HepG2 (cell line): ENCODE measurements around the gene GALP. TPM values are rescaled to one million over a fixed set of nuclear protein-coding genes. Genes with fewer than 3 reads are reported as not detected.
A peak's percentile ranks its signal among the peaks of the same experiment; 100 is the strongest.

Source experiments
- ATF3 ChIP-seq: sonication (generic); formaldehyde crosslinking; IDR thresholded peaks from 2 replicates; pipeline ENCODE4 v1.4.0; 2020; ENCODE audit warnings: missing genetic modification reagents
- CCDC6 ChIP-seq: sonication (generic); formaldehyde crosslinking; IDR thresholded peaks from 2 replicates; pipeline ENCODE4 v1.8.1; 2022; ENCODE audit warnings: mild to moderate bottlenecking, missing genetic modification reagents, moderate library complexity
- EHMT2 ChIP-seq: fragments of 200-600 bp; sonication (generic); IDR thresholded peaks from 2 replicates; pipeline ENCODE4 v1.7.0; 2017; ENCODE audit warnings: antibody characterized with exemption, low read depth, low read length, borderline replicate concordance
- ELF3 ChIP-seq: IDR thresholded peaks from 2 replicates; pipeline ENCODE4 v1.6.1; 2016; ENCODE audit warnings: missing genetic modification reagents, missing compliant biosample characterization
- GTF3A ChIP-seq: sonication (generic); formaldehyde crosslinking; conservative IDR thresholded peaks from 2 replicates; pipeline ENCODE4 v1.4.0; 2020; ENCODE audit warnings: mild to moderate bottlenecking, missing genetic modification reagents
- HIC2 ChIP-seq: sonication (generic); formaldehyde crosslinking; IDR thresholded peaks from 2 replicates; pipeline ENCODE4 v1.9.0; 2022; ENCODE audit warnings: low read depth, missing genetic modification reagents
- MED13 ChIP-seq: sonication (generic); formaldehyde crosslinking; IDR thresholded peaks from 2 replicates; pipeline ENCODE4 v1.5.0; 2020; ENCODE audit warnings: missing genetic modification reagents
- POGZ ChIP-seq: sonication (generic); formaldehyde crosslinking; IDR thresholded peaks from 2 replicates; pipeline ENCODE4 v1.4.0; 2020; ENCODE audit warnings: mild to moderate bottlenecking, missing genetic modification reagents
- POLR2AphosphoS5 ChIP-seq: IDR thresholded peaks from 2 replicates; pipeline ENCODE4 v1.6.1; 2012; ENCODE audit warnings: low read depth, low read length
- PREB ChIP-seq: sonication (generic); formaldehyde crosslinking; IDR thresholded peaks from 2 replicates; pipeline ENCODE4 v1.4.0; 2020; ENCODE audit warnings: missing genetic modification reagents
- RFX1 ChIP-seq: fragments of 450-650 bp; IDR thresholded peaks from 2 replicates; pipeline ENCODE4 v1.6.1; 2017
- SSRP1 ChIP-seq: IDR thresholded peaks from 2 replicates; pipeline ENCODE4 v1.6.1; 2016; ENCODE audit warnings: control low read depth
- TFDP2 ChIP-seq: sonication (generic); formaldehyde crosslinking; IDR thresholded peaks from 2 replicates; pipeline ENCODE4 v1.4.0; 2020; ENCODE audit warnings: missing genetic modification reagents
- TMF1 ChIP-seq: sonication (generic); formaldehyde crosslinking; IDR thresholded peaks from 2 replicates; pipeline ENCODE4 v1.8.1; 2022; ENCODE audit warnings: low read depth, missing genetic modification reagents
- TRAFD1 ChIP-seq: sonication (generic); formaldehyde crosslinking; IDR thresholded peaks from 2 replicates; pipeline ENCODE4 v1.5.1; 2020; ENCODE audit warnings: missing genetic modification reagents, mild to moderate bottlenecking, borderline replicate concordance
- YEATS4 ChIP-seq: sonication (generic); formaldehyde crosslinking; IDR thresholded peaks from 2 replicates; pipeline ENCODE4 v1.4.0; 2020; ENCODE audit warnings: missing genetic modification reagents, borderline replicate concordance
- ZKSCAN1 ChIP-seq: fragments of 150-350 bp; IDR thresholded peaks from 2 replicates; pipeline ENCODE4 v1.6.1; 2014; ENCODE audit warnings: low read length
- ZMAT5 ChIP-seq: sonication (generic); formaldehyde crosslinking; IDR thresholded peaks from 2 replicates; pipeline ENCODE4 v1.5.0; 2020; ENCODE audit warnings: mild to moderate bottlenecking, low read depth, missing genetic modification reagents, borderline replicate concordance
- ZNF232 ChIP-seq: sonication (generic); formaldehyde crosslinking; IDR thresholded peaks from 2 replicates; pipeline ENCODE4 v1.4.0; 2020; ENCODE audit warnings: missing genetic modification reagents, borderline replicate concordance
- ZNF251 ChIP-seq: sonication (generic); formaldehyde crosslinking; IDR thresholded peaks from 2 replicates; pipeline ENCODE4 v1.9.0; 2021; ENCODE audit warnings: mild to moderate bottlenecking, missing genetic modification reagents
- ZNF264 ChIP-seq: sonication (generic); formaldehyde crosslinking; IDR thresholded peaks from 2 replicates; pipeline ENCODE4 v1.4.0; 2020; ENCODE audit warnings: missing genetic modification reagents
- ZNF597 ChIP-seq: sonication (generic); formaldehyde crosslinking; IDR thresholded peaks from 2 replicates; pipeline ENCODE4 v1.5.0; 2020; ENCODE audit warnings: missing genetic modification reagents
- ZNF850 ChIP-seq: sonication (generic); formaldehyde crosslinking; conservative IDR thresholded peaks from 2 replicates; pipeline ENCODE4 v1.9.0; 2021; ENCODE audit warnings: mild to moderate bottlenecking, missing genetic modification reagents
- polyA plus RNA-seq, 8 experiments: library from polyadenylated mRNA; depleted of rRNA in 3 of 8; stranded (reverse) in 7 of 8; unstranded in 1 of 8; fragments of >200 nt; fragmentation: Illumina TruSeq in 4 of 8; extraction: Trizol in 4 of 8; gene quantifications; 2 replicates each; pipeline versions ENCODE4 v1.2.1 to v1.2.3, GENCODE V29; 2011 to 2016; ENCODE audit warnings: low read depth in 4 of 8, missing spikeins in 1 of 8, mixed read lengths in 1 of 8; ENCODE audit not compliant: insufficient read depth in 1 of 8
- total RNA-seq, 5 experiments: library from RNA; depleted of rRNA; stranded (reverse); fragments of >200 nt; fragmentation: Illumina TruSeq; extraction: Trizol; gene quantifications; 2 replicates each; pipeline ENCODE4 v1.2.3, GENCODE V29; 2016; ENCODE audit warnings: low read depth in 1 of 5

Gene GALP
- total and polyA plus RNA-seq, 2 of the 13 experiments (the other 11 are each of a cell fraction or from before 2014, with no cell fraction given): not detected

- TF ChIP-seq HIC2 (CRISPR knock-in tag): no peak
- no peak for TF ChIP-seq PREB (CRISPR knock-in tag)
- TF ChIP-seq SSRP1 (CRISPR knock-in tag): no peak; the same call in none of the 2 replicates
- no peak for TF ChIP-seq TFDP2 (CRISPR knock-in tag)
- TF ChIP-seq TMF1 (CRISPR knock-in tag): no peak
- no peak for TF ChIP-seq ZMAT5 (CRISPR knock-in tag)
- TF ChIP-seq EHMT2: no peak
- TF ChIP-seq ELF3 (CRISPR knock-in tag): peak; percentile 61
- TF ChIP-seq ZNF251: no peak
- TF ChIP-seq ZNF232 (CRISPR knock-in tag): no peak; the same call in 1 of the 2 replicates
- no peak for TF ChIP-seq MED13 (CRISPR knock-in tag)
- peak; percentile 92 for TF ChIP-seq POLR2AphosphoS5
- TF ChIP-seq ATF3 (CRISPR knock-in tag): no peak
- no peak for TF ChIP-seq GTF3A (CRISPR knock-in tag)
- no peak for TF ChIP-seq RFX1
- TF ChIP-seq ZNF597 (CRISPR knock-in tag): no peak
- TF ChIP-seq ZKSCAN1: no peak
- no peak for TF ChIP-seq TRAFD1 (CRISPR knock-in tag)
- no peak for TF ChIP-seq ZNF850 (CRISPR knock-in tag)
- 0 out of 2 replicates have a peak, but pooled peaks have one; percentile 60 for TF ChIP-seq ZNF264
- TF ChIP-seq CCDC6 (CRISPR knock-in tag): no peak; the same call in 1 of the 2 replicates
- TF ChIP-seq YEATS4 (CRISPR knock-in tag): peak; percentile 84; the same call in 1 of the 2 replicates
- TF ChIP-seq POGZ (CRISPR knock-in tag): no peak; the same call in 1 of the 2 replicates
Measured at GRCh38 chr19:56142087-56142787, 33.6 kb upstream of the GALP start (continued).
